ENCODE measurements around the gene DCTN3. TPM values are rescaled to one million over a fixed set of nuclear protein-coding genes. Genes with fewer than 3 reads are reported as not detected.

The DCTN3 gene
- total RNA-seq, 2 donors from 2014 or later, result 36.1 to 39.9 TPM

DNA sequence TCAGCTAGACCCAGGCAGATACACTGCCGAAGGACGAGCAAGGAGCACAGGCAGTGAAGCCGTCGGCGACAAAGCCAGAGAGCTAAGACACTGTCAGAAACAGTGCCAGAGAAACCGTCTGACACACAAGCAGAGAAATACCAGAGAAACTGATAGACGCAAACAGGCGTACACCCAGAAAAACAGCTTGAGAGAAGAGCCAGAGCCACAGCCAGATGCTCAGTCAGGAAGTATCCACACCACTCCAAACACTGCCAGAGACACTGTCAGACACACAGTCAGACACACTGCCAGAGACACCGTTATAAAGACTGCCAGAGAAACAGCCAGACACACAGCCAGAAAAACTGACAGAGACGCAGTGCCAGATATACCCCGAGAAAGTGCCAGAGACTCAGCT, 49.9 kb downstream of the DCTN3 start:
- no peak overlapping the region for H3K27ac ChIP-seq
- H3K4me3 ChIP-seq, result no peak overlapping the region
- TF ChIP-seq POLR2A (IDR thresholded peaks at IDR 0.05), result no peak
- TF ChIP-seq, protein P1, sequence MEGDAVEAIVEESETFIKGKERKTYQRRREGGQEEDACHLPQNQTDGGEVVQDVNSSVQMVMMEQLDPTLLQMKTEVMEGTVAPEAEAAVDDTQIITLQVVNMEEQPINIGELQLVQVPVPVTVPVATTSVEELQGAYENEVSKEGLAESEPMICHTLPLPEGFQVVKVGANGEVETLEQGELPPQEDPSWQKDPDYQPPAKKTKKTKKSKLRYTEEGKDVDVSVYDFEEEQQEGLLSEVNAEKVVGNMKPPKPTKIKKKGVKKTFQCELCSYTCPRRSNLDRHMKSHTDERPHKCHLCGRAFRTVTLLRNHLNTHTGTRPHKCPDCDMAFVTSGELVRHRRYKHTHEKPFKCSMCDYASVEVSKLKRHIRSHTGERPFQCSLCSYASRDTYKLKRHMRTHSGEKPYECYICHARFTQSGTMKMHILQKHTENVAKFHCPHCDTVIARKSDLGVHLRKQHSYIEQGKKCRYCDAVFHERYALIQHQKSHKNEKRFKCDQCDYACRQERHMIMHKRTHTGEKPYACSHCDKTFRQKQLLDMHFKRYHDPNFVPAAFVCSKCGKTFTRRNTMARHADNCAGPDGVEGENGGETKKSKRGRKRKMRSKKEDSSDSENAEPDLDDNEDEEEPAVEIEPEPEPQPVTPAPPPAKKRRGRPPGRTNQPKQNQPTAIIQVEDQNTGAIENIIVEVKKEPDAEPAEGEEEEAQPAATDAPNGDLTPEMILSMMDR (IDR thresholded peaks at IDR 0.05), result no peak
- ATAC-seq, result no peak
- WGBS, 2 donors, result 65 to 66% methylated on average over 8 to 11 of the region's 11 CpGs
- intact Hi-C loops (cut with DNase I), result no loop called here
- H3K9me3 ChIP-seq, result no peaks in the 10 kb centered on the region
- H3K36me3 ChIP-seq (replicated peaks in 1 of 2; ENCODE audit: insufficient read depth in 1 of 2, low read depth in 2 of 2), result no peaks in the 10 kb centered on the region
- no peak for DNase-seq
- no peaks in the 10 kb centered on the region for H3K27me3 ChIP-seq
- H3K4me1 ChIP-seq, result no peaks in the 10 kb centered on the region

DNA sequence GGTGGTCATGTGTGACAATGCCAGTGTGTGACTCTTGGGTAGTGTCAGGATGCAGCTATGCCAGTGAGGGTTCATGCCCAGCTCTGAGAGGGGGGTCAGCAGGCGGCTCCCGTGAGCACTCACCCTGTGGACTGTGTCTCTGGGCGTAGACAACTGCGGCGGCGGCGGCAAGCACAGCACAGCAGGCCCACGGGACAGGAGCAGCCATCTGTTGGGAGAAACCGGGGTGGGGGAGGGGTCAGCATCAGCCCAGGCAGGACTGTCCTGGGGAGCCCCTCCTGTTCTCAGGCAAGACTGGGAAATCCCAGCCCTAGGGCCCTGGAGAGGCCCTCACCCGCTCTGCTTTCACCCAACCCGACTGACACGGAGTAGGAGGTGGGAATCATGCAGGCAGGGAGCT, 51.5 kb downstream of the DCTN3 start:
- no peak for DNase-seq
- WGBS, 2 donors, result 75 to 77% methylated on average over 7 to 12 of the region's 12 CpGs
- no peaks in the 10 kb centered on the region for H3K4me1 ChIP-seq
- H3K36me3 ChIP-seq (replicated peaks in 1 of 2; ENCODE audit: insufficient read depth in 1 of 2, low read depth in 2 of 2), result no peaks in the 10 kb centered on the region
- no peaks in the 10 kb centered on the region for H3K27me3 ChIP-seq
- H3K4me3 ChIP-seq, result no peak overlapping the region
- H3K27ac ChIP-seq, result no peak overlapping the region
- TF ChIP-seq, protein P1 (IDR thresholded peaks at IDR 0.05), result no peak
- no peak for TF ChIP-seq POLR2A (IDR thresholded peaks at IDR 0.05)
- no peak for ATAC-seq
- intact Hi-C loops (cut with DNase I), result no loop called here
- H3K9me3 ChIP-seq, result no peaks in the 10 kb centered on the region

DNA sequence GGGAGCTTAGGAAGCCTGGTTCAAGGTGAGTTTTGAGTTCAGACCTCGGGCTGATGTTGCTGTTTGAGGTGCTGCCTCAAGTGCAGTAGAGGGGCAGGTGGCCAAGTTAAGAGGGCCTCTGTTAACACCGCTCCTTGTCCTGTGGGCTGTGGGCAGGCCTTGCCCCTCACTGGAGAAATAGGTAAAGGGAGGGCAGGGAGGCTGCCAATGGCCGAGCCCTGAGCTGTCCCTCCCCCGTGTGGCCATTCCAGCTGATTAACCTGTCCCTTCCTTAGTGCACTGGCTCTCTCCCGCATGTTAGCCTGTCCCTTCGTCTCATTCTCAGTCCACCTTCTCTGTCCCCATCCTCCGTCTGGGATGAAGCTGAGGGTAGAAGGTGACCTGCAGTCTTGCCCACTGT, 52.2 kb downstream of the DCTN3 start:
- H3K36me3 ChIP-seq (replicated peaks in 1 of 2; ENCODE audit: insufficient read depth in 1 of 2, low read depth in 2 of 2), result no peaks in the 10 kb centered on the region
- H3K27me3 ChIP-seq, result no peaks in the 10 kb centered on the region
- H3K4me3 ChIP-seq, result no peak overlapping the region
- H3K9me3 ChIP-seq, result no peaks in the 10 kb centered on the region
- intact Hi-C loops (cut with DNase I), result no loop called here
- TF ChIP-seq, protein P1 (IDR thresholded peaks at IDR 0.05), result no peak
- no peaks in the 10 kb centered on the region for H3K4me1 ChIP-seq
- ATAC-seq (no peak), DNase-seq (no peak)
- no peak overlapping the region for H3K27ac ChIP-seq
- 53 to 58% methylated on average over 6 to 7 of the region's 7 CpGs for WGBS, 2 donors

DNA sequence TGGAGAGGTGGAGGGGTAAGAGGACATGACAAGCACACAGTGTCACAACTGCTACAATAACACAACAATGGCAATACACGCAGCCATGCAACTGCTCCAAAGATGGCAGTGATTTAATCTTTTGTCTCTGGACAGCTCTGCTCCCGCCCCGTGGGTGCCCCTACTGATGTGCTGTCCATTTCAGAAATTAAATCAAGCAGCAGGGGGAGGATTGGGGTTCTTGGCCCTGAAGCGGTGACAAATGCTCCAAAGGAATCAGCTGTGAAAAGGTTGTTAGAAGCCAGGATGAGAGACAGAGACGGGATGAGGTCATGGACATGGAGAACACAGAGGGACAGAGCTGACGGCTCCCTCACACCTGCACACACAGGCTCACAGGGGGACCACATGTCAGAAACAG, 53.3 kb downstream of the DCTN3 start:
- no peaks in the 10 kb centered on the region for H3K4me1 ChIP-seq
- no peaks in the 10 kb centered on the region for H3K27me3 ChIP-seq
- no peak for ATAC-seq
- TF ChIP-seq POLR2A (IDR thresholded peaks at IDR 0.05), result no peak
- TF ChIP-seq, protein P1 (IDR thresholded peaks at IDR 0.05), result no peak
- 62 to 66% methylated on average over 6 of the region's 6 CpGs for WGBS, 2 donors
- no peak for DNase-seq
- H3K9me3 ChIP-seq, result no peaks in the 10 kb centered on the region
- no peak overlapping the region for H3K27ac ChIP-seq
- H3K4me3 ChIP-seq, result no peak overlapping the region
- H3K36me3 ChIP-seq (replicated peaks in 1 of 2; ENCODE audit: insufficient read depth in 1 of 2, low read depth in 2 of 2), result no peaks in the 10 kb centered on the region
- intact Hi-C loops (cut with DNase I), result no loop called here

DNA sequence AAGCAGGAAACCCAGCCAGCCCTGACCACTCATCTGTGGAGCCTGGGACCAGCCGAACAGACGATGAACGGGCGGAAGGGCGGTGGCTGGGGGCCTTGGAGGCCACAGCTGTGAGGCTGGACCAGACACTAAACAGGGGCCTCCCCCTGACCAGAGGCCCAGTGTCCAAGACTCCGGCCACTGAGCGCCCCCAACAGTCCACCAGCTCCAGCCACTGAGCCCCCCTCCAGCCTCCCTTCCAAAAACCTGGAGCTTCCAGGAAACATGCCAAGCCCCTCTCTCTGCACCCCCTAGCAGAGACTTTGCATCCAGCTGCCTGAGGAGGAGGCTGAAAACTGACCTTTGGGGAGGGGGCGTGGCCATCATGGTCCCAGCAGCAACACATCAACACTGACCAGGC, 54.0 kb downstream of the DCTN3 start:
- Histone ChIP-seq H3K4me1 (no peaks in the 10 kb centered on the region), H3K36me3 (replicated peaks in 1 of 2; ENCODE audit: insufficient read depth in 1 of 2, low read depth in 2 of 2) (no peaks in the 10 kb centered on the region), H3K4me3 (no peak overlapping the region), H3K27me3 (no peaks in the 10 kb centered on the region), H3K9me3 (no peaks in the 10 kb centered on the region), H3K27ac (no peak overlapping the region)
- intact Hi-C loops (cut with DNase I), result no loop called here
- ATAC-seq, result no peak
- no peak for DNase-seq
- WGBS, 2 donors, result 65 to 80% methylated on average over 1 to 8 of the region's 8 CpGs
- TF ChIP-seq POLR2A (IDR thresholded peaks at IDR 0.05), result no peak
- TF ChIP-seq, protein P1 (IDR thresholded peaks at IDR 0.05), result no peak

Data from body of pancreas (tissue), 4 donors.